SH-SY5Y (cell line): ENCODE data around the gene NIFK.

Experiments
- GATA2 ChIP-seq: IDR thresholded peaks from 2 replicates; pipeline ENCODE4 v1.6.1; 2011; ENCODE audit warnings: mild to moderate bottlenecking, low read depth, low read length
- GATA3 ChIP-seq: IDR thresholded peaks from 2 replicates; pipeline ENCODE4 v1.6.1; 2011; ENCODE audit warnings: low read depth, mild to moderate bottlenecking, low read length, moderate library complexity

Gene NIFK

GRCh38 chr2:121688820-121689219 is 47.9 kb downstream of the NIFK start:
- no peak for TF ChIP-seq GATA2
- no peak for TF ChIP-seq GATA3

DNA sequence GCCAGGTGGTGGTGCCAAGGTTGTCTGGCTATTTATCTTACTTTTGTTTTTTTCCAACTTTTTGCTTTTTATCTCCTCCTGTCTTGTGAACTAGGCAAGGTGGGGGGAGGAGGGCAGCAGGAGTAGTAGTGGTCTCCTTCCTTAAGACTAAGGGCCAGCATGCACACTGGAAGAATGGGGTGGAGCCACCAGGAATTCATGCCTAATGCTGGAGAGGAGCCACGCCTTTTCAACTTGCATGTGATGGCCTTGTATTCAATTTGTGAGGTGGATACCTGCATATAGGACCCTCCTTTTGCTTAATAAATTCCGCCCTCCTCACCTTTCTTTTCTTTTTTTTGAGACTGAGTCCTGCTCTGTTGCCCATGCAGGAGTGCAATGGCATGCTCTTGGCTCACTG is 49.8 kb downstream of the NIFK start:
- TF ChIP-seq GATA3 = no peak
- no peak for TF ChIP-seq GATA2

GRCh38 chr2:121686218-121686617 is 50.5 kb downstream of the NIFK start:
- TF ChIP-seq GATA3 (no peak), GATA2 (no peak)

- TF ChIP-seq GATA2 = no peak
- TF ChIP-seq GATA3 = no peak
Observed at GRCh38 chr2:121682396-121683298, 54.0 kb downstream of the NIFK start.

GRCh38 chr2:121677855-121678254 is 58.8 kb downstream of the NIFK start:
- no peak for TF ChIP-seq GATA3
- TF ChIP-seq GATA2 = no peak
